Esophagus squamous epithelium (tissue), 4 donors: ENCODE data around the gene NIPA2.

Experiments
- POLR2A ChIP-seq, 4 donors: fragments of 450-650 bp; IDR thresholded peaks; one replicate each; pipeline ENCODE4 v1.6.1; 2017; ENCODE audit warnings: antibody characterized with exemption in 4 of 4, mild to moderate bottlenecking in 4 of 4, moderate library complexity in 3 of 4
- TF ChIP-seq, protein P1 (sequence below), 6 experiments: fragments of 450-650 bp in 4 of 6; fragments of 200-600 bp in 2 of 6; sonication (generic) in 2 of 6; IDR thresholded peaks; one replicate each; pipeline ENCODE4 v1.5.1; 2016 to 2019; ENCODE audit warnings: antibody characterized with exemption in 6 of 6, mild to moderate bottlenecking in 4 of 6, moderate library complexity in 4 of 6

DNA sequence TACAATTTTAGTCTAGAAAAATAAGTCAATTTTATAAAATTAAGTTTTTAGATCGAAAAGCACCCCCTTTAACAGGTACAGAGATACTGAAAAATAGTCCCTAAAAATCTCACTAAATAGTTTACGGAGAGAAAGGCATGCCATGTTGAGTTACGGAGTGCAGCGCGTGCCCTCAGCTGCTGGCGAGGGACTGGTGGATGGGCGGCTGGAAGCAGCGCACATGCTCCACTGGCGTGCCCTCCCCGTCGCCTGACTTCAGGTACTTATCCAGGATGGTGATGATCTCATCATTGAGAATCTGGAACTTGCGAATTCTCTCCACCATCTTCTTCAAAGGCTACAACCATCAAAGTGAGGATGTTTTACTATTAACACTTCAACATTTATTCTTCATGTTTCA lies 31.4 kb downstream of the NIPA2 start:
- TF ChIP-seq, protein P1, sequence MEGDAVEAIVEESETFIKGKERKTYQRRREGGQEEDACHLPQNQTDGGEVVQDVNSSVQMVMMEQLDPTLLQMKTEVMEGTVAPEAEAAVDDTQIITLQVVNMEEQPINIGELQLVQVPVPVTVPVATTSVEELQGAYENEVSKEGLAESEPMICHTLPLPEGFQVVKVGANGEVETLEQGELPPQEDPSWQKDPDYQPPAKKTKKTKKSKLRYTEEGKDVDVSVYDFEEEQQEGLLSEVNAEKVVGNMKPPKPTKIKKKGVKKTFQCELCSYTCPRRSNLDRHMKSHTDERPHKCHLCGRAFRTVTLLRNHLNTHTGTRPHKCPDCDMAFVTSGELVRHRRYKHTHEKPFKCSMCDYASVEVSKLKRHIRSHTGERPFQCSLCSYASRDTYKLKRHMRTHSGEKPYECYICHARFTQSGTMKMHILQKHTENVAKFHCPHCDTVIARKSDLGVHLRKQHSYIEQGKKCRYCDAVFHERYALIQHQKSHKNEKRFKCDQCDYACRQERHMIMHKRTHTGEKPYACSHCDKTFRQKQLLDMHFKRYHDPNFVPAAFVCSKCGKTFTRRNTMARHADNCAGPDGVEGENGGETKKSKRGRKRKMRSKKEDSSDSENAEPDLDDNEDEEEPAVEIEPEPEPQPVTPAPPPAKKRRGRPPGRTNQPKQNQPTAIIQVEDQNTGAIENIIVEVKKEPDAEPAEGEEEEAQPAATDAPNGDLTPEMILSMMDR (IDR thresholded peaks at IDR 0.05), result no peak
- no peak for TF ChIP-seq POLR2A (IDR thresholded peaks at IDR 0.05)
